ENCODE measurements around the gene PPP4R1. TPM values are rescaled to one million over a fixed set of nuclear protein-coding genes. Genes with fewer than 3 reads are reported as not detected.

Gene PPP4R1
- total RNA-seq, 2 experiments from 2014 or later: 35.7 to 40.2 TPM

DNA sequence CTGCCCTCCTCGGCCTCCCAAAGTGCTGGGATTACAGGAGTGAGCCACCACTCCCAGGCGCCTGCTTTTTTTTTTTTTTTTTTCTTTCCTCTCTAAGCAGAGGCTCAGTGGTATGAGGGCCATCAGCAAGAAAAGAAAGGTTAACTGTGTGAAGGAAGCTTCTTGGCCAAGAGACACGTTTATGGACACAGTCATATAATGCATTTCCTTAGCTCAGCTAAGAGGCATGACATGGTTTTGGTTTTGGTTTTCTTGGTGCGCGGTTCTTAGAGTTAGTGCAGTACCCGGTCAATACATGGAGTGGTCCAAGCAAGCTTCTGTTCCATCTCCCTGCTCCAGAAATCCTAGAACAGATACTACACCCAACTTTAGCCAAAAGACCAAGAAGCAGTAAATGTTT is 96.5 kb downstream of the PPP4R1 start:
- ChIA-PET POLR2A (no interaction called here), CTCF (interaction anchor here (1.3 kb wide), 1 partner anchor 101 kb away, joined by 3 read pairs; no protein-coding TSS in a partner anchor)
- no peaks in the 10 kb centered on the region for H3K27me3 Mint-ChIP-seq
- H3K4me1 Mint-ChIP-seq (ENCODE audit: low read depth): peaks cover 19% of the 10 kb centered on the region
- no peak for ATAC-seq (ENCODE audit: poor library complexity)
- Histone ChIP-seq H3K4me1 (ENCODE audit: insufficient read depth, low read length) (no peaks in the 10 kb centered on the region), H3K27ac (ENCODE audit: low read depth in 1 of 2, low read length in 2 of 2) (no peak overlapping the region), H3K4me3 (ENCODE audit: low read length) (no peak overlapping the region), H3K36me3 (ENCODE audit: insufficient read depth, low read length) (peaks cover 25% of the 10 kb centered on the region), H3K27me3 (ENCODE audit: control insufficient read depth in 1 of 2, insufficient read depth in 2 of 2, low read length in 2 of 2) (no peaks in the 10 kb centered on the region), H3K9me3 (ENCODE audit: control insufficient read depth in 1 of 2, insufficient read depth in 1 of 2, low read length in 2 of 2) (no peaks in the 10 kb centered on the region)
- H3K9me3 Mint-ChIP-seq: no peaks in the 10 kb centered on the region
- no peak for DNase-seq
- no peak overlapping the region for H3K27ac Mint-ChIP-seq
- TF ChIP-seq, protein P1, sequence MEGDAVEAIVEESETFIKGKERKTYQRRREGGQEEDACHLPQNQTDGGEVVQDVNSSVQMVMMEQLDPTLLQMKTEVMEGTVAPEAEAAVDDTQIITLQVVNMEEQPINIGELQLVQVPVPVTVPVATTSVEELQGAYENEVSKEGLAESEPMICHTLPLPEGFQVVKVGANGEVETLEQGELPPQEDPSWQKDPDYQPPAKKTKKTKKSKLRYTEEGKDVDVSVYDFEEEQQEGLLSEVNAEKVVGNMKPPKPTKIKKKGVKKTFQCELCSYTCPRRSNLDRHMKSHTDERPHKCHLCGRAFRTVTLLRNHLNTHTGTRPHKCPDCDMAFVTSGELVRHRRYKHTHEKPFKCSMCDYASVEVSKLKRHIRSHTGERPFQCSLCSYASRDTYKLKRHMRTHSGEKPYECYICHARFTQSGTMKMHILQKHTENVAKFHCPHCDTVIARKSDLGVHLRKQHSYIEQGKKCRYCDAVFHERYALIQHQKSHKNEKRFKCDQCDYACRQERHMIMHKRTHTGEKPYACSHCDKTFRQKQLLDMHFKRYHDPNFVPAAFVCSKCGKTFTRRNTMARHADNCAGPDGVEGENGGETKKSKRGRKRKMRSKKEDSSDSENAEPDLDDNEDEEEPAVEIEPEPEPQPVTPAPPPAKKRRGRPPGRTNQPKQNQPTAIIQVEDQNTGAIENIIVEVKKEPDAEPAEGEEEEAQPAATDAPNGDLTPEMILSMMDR (IDR thresholded peaks at IDR 0.05): no peak
- intact Hi-C loops (cut with DNase I, micrococcal nuclease): loop anchor here (1.0 to 10.0 kb wide), 6 partner anchors 41 to 863 kb away; partner anchors contain the start of genes RALBP1 (in 1 of the 2) and TWSG1 (in 1 of the 2)
- no peak overlapping the region for H3K4me3 Mint-ChIP-seq
- peaks cover 61% of the 10 kb centered on the region for H3K36me3 Mint-ChIP-seq (ENCODE audit: low read depth)

DNA sequence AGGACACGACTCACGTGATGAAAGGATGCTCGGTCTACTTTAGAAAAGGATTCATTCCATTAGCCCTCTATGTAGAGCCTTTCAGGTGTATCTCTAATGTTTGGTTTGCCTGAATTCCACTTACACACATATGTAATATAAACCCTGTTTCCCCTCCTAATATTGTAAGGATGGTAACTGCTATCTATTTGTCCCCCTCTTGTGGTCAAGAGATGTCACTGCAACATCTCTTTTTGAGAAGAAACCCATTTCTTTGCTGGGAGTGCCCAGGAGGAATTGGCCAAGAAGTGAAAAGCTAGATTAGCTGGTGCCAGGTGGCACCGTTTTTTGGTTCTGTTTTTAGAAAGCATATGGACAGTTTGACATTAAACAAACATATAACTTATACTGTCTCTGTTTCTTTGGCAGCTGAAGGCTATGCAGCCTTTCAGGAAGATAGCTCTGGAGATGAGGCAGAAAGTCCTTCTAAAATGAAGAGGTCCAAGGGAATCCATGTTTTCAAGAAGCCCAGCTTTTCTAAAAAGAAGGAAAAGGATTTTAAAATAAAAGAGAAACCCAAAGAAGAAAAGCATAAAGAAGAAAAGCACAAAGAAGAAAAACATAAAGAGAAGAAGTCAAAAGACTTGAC is 97.8 kb downstream of the PPP4R1 start:
- no peaks in the 10 kb centered on the region for H3K27me3 Mint-ChIP-seq
- Histone ChIP-seq H3K9me3 (ENCODE audit: control insufficient read depth in 1 of 2, insufficient read depth in 1 of 2, low read length in 2 of 2) (no peaks in the 10 kb centered on the region), H3K36me3 (ENCODE audit: insufficient read depth, low read length) (peaks cover 16% of the 10 kb centered on the region), H3K27me3 (ENCODE audit: control insufficient read depth in 1 of 2, insufficient read depth in 2 of 2, low read length in 2 of 2) (no peaks in the 10 kb centered on the region), H3K4me3 (ENCODE audit: low read length) (no peak overlapping the region), H3K27ac (ENCODE audit: low read depth in 1 of 2, low read length in 2 of 2) (no peak overlapping the region), H3K4me1 (ENCODE audit: insufficient read depth, low read length) (no peaks in the 10 kb centered on the region)
- H3K27ac Mint-ChIP-seq: no peak overlapping the region
- H3K4me1 Mint-ChIP-seq (ENCODE audit: low read depth): peaks cover 12% of the 10 kb centered on the region
- TF ChIP-seq, protein P1 (IDR thresholded peaks at IDR 0.05): peak; percentile 96
- no peak overlapping the region for H3K4me3 Mint-ChIP-seq
- no peaks in the 10 kb centered on the region for H3K9me3 Mint-ChIP-seq
- ATAC-seq (ENCODE audit: poor library complexity): peak; percentile 65
- POLR2A ChIA-PET: interaction anchor here (0.7 kb wide), 1 partner anchor 395 kb away, joined by 3 read pairs; no protein-coding TSS in a partner anchor
- peak in 4 of 14 experiments; percentile 18 to 62 (median 56) for DNase-seq
- intact Hi-C loops (cut with DNase I, micrococcal nuclease): loop anchor here (1.0 to 10.0 kb wide), 7 partner anchors 39 to 862 kb away; partner anchors contain the start of genes RALBP1 (in 1 of the 2) and TWSG1 (in 1 of the 2)
- peaks cover 54% of the 10 kb centered on the region for H3K36me3 Mint-ChIP-seq (ENCODE audit: low read depth)
- CTCF ChIA-PET: interaction anchor here (0.6 to 1.3 kb wide), 6 partner anchors 9 to 445 kb away, joined by 3 to 4 read pairs (median 3); no protein-coding TSS in a partner anchor

DNA sequence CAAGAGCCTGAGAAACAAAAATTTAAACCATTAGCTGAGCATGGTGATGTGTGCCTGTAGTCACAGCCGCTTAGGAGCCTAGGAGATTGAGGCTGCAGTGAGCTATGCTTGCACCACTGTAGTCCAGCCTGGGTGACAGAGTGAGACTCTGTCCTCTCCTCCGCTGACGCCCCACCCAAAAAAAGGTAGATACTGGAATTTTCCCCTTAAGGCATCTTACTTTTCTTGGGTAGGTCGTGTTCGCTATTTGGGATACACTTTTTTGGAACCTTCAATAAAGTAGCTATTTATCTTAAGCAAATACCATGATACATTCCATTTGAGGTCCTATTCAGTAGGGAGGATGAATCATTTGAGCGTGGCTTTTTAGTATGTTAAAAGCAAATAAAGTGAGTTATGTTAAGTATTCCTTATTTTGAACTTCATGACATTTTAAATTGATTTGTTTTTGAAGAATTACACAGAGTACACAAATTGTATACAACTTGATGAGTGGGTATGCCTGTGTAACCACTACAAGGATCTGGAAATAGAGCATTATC is 100.3 kb downstream of the PPP4R1 start:
- Histone ChIP-seq H3K36me3 (ENCODE audit: insufficient read depth, low read length) (peaks cover 16% of the 10 kb centered on the region), H3K27me3 (ENCODE audit: control insufficient read depth in 1 of 2, insufficient read depth in 2 of 2, low read length in 2 of 2) (no peaks in the 10 kb centered on the region), H3K9me3 (ENCODE audit: control insufficient read depth in 1 of 2, insufficient read depth in 1 of 2, low read length in 2 of 2) (no peaks in the 10 kb centered on the region), H3K4me1 (ENCODE audit: insufficient read depth, low read length) (no peaks in the 10 kb centered on the region), H3K4me3 (ENCODE audit: low read length) (no peak overlapping the region), H3K27ac (ENCODE audit: low read depth in 1 of 2, low read length in 2 of 2) (no peak overlapping the region)
- Mint-ChIP-seq H3K4me1 (ENCODE audit: low read depth) (peaks cover 15% of the 10 kb centered on the region), H3K36me3 (ENCODE audit: low read depth) (peaks cover 47% of the 10 kb centered on the region), H3K27ac (no peak overlapping the region), H3K9me3 (no peaks in the 10 kb centered on the region), H3K27me3 (no peaks in the 10 kb centered on the region), H3K4me3 (no peak overlapping the region)
- ChIA-PET POLR2A (no interaction called here), CTCF (no interaction called here)
- TF ChIP-seq, protein P1 (IDR thresholded peaks at IDR 0.05): no peak
- ATAC-seq (ENCODE audit: poor library complexity): no peak
- DNase-seq: no peak
- intact Hi-C loops (cut with DNase I, micrococcal nuclease): loop anchor here in 1 of 2 experiments (10.0 kb wide), 2 partner anchors 179 to 859 kb away; partner anchors contain the start of gene TWSG1
